Upper lobe of left lung (tissue), 6 donors: ENCODE data around the gene INPP5D. TPM values are rescaled to one million over a fixed set of nuclear protein-coding genes. Genes with fewer than 3 reads are reported as not detected.

Experiments used
- ATAC-seq, 2 donors: fragments of 200-7000 bp; cut with Tn5 transposase; one replicate each; pipeline ENCODE4 v1.9.1; 2022; ENCODE audit warnings: mild to moderate bottlenecking in 2 of 2, moderate library complexity in 2 of 2; ENCODE audit not compliant: low FRiP score in 2 of 2
- DNase-seq, 2 donors: peaks; one replicate each; pipeline ENCODE4 v3.0.0-alpha.2; 2019 to 2020
- H3K27ac ChIP-seq, 4 donors: fragments of 200-600 bp; sonication (generic); one replicate each; pipeline ENCODE4 v1.5.1; 2016 to 2019
- H3K27me3 ChIP-seq, 4 donors: fragments of 200-600 bp; sonication (generic); one replicate each; pipeline ENCODE4 v1.5.1; 2017 to 2019
- H3K36me3 ChIP-seq, 4 donors: fragments of 200-600 bp; sonication (generic); one replicate each; pipeline ENCODE4 v1.5.1; 2016 to 2019
- H3K4me1 ChIP-seq, 4 donors: fragments of 200-600 bp; sonication (generic); one replicate each; pipeline ENCODE4 v1.5.1; 2018 to 2019
- H3K4me3 ChIP-seq, 4 donors: fragments of 200-600 bp; sonication (generic); one replicate each; pipeline ENCODE4 v1.5.1; 2017 to 2019; ENCODE audit warnings: mild to moderate bottlenecking in 2 of 4, moderate library complexity in 1 of 4
- H3K9me3 ChIP-seq, 4 donors: fragments of 200-600 bp; sonication (generic); one replicate each; pipeline ENCODE4 v1.5.1; 2018 to 2019
- CTCF ChIP-seq, 6 experiments: fragments of 450-650 bp in 4 of 6; fragments of 200-600 bp in 2 of 6; sonication (generic) in 2 of 6; IDR thresholded peaks; one replicate each; pipeline ENCODE4 v1.5.1; 2016 to 2019; ENCODE audit warnings: antibody characterized with exemption in 6 of 6
- EP300 ChIP-seq, 4 donors: sonication (generic); formaldehyde crosslinking; IDR thresholded peaks; one replicate each; pipeline ENCODE4 v1.5.1; 2017; ENCODE audit warnings: antibody characterized with exemption in 4 of 4, control low read depth in 2 of 4
- POLR2A ChIP-seq, 4 donors: fragments of 450-650 bp; IDR thresholded peaks; one replicate each; pipeline ENCODE4 v1.5.1; 2016 to 2017; ENCODE audit warnings: antibody characterized with exemption in 4 of 4, mild to moderate bottlenecking in 2 of 4
- POLR2AphosphoS5 ChIP-seq, 2 donors: sonication (generic); formaldehyde crosslinking; IDR thresholded peaks; one replicate each; pipeline ENCODE4 v1.5.1; 2017; ENCODE audit warnings: antibody characterized with exemption in 2 of 2
- WGBS, 2 donors: methylation state at CpG; one replicate each; pipeline ENCODE4 v1.1.5; 2017 to 2018; 5-methylcytosine and 5-hydroxymethylcytosine counted together
- total RNA-seq, 6 donors: library from RNA; depleted of rRNA in 4 of 6; stranded (reverse); fragments of >200 nt in 4 of 6; gene quantifications; one replicate each; pipeline versions ENCODE4 v1.1.0 to v1.2.1, GENCODE V29; 2016 to 2021
- donor health status: DM: no; HTN: no; CAD: no; lungs with moderate emphysema.
- donor health status: DM: no; HTN: yes; CAD: no; lungs with severe emphysema.

INPP5D gene
- total RNA-seq, 6 donors from 2014 or later: 17.6 to 243 (median 31.7) TPM

- no peaks in the 10 kb centered on the region for H3K27me3 ChIP-seq
- H3K4me3 ChIP-seq: no peak overlapping the region
- peak overlapping the region; percentile 41 to 82 (median 72) for H3K27ac ChIP-seq
- peak; percentile 79 to 85 for DNase-seq
- peaks cover 0 to 43% (median 18%) of the 10 kb centered on the region in 4 donors for H3K36me3 ChIP-seq
- no peaks in the 10 kb centered on the region for H3K9me3 ChIP-seq
- WGBS, 2 donors: 22 to 23% methylated on average over 17 to 19 of the region's 19 CpGs
- peak; percentile 76 to 83 for ATAC-seq
- no peak for TF ChIP-seq CTCF (IDR thresholded peaks at IDR 0.05)
- no peak for TF ChIP-seq POLR2A (IDR thresholded peaks at IDR 0.05)
- TF ChIP-seq POLR2AphosphoS5 (IDR thresholded peaks at IDR 0.05): peak; percentile 29 to 35
- no peak for TF ChIP-seq EP300 (IDR thresholded peaks at IDR 0.05)
- peaks cover 7 to 26% (median 8%) of the 10 kb centered on the region in 4 donors for H3K4me1 ChIP-seq
Measured at GRCh38 chr2:233165895-233166661, 105.9 kb downstream of the INPP5D start.

GRCh38 chr2:233168445-233168844 is 108.3 kb downstream of the INPP5D start:
- WGBS, 2 donors: 88 to 91% methylated on average over 4 of the region's 4 CpGs
- H3K27ac ChIP-seq: no peak overlapping the region
- H3K4me3 ChIP-seq: no peak overlapping the region
- no peaks in the 10 kb centered on the region for H3K9me3 ChIP-seq
- H3K36me3 ChIP-seq: peaks cover 0 to 40% (median 25%) of the 10 kb centered on the region in 4 donors
- TF ChIP-seq POLR2AphosphoS5 (IDR thresholded peaks at IDR 0.05) (no peak), POLR2A (IDR thresholded peaks at IDR 0.05) (no peak), CTCF (IDR thresholded peaks at IDR 0.05) (no peak), EP300 (IDR thresholded peaks at IDR 0.05) (no peak)
- no peak for DNase-seq
- H3K4me1 ChIP-seq: peaks cover 7 to 26% (median 8%) of the 10 kb centered on the region in 4 donors
- no peak for ATAC-seq
- no peaks in the 10 kb centered on the region for H3K27me3 ChIP-seq

GRCh38 chr2:233168919-233169318 is 108.8 kb downstream of the INPP5D start:
- TF ChIP-seq POLR2A (IDR thresholded peaks at IDR 0.05): no peak
- no peak for TF ChIP-seq EP300 (IDR thresholded peaks at IDR 0.05)
- no peak for TF ChIP-seq POLR2AphosphoS5 (IDR thresholded peaks at IDR 0.05)
- no peak for TF ChIP-seq CTCF (IDR thresholded peaks at IDR 0.05)
- ATAC-seq (no peak), DNase-seq (peak in 1 of 2 donors; percentile 37)
- Histone ChIP-seq H3K9me3 (no peaks in the 10 kb centered on the region), H3K27ac (no peak overlapping the region), H3K4me1 (peaks cover 7 to 26% (median 8%) of the 10 kb centered on the region in 4 donors), H3K27me3 (no peaks in the 10 kb centered on the region), H3K4me3 (no peak overlapping the region), H3K36me3 (peaks cover 0 to 41% (median 25%) of the 10 kb centered on the region in 4 donors)
- 88 to 93% methylated on average over 11 of the region's 11 CpGs for WGBS, 2 donors

GRCh38 chr2:233171344-233171743 is 111.2 kb downstream of the INPP5D start:
- no peak overlapping the region for H3K4me3 ChIP-seq
- DNase-seq (no peak), ATAC-seq (no peak)
- no peaks in the 10 kb centered on the region for H3K27me3 ChIP-seq
- H3K36me3 ChIP-seq: peaks cover 0 to 38% (median 25%) of the 10 kb centered on the region in 4 donors
- H3K4me1 ChIP-seq: peaks cover under 1 to 6% (median under 1%) of the 10 kb centered on the region in 4 donors
- no peaks in the 10 kb centered on the region for H3K9me3 ChIP-seq
- H3K27ac ChIP-seq: no peak overlapping the region
- 98% methylated on average over 2 of the region's 2 CpGs for WGBS, 2 donors
- no peak for TF ChIP-seq POLR2AphosphoS5 (IDR thresholded peaks at IDR 0.05)
- no peak for TF ChIP-seq EP300 (IDR thresholded peaks at IDR 0.05)
- no peak for TF ChIP-seq POLR2A (IDR thresholded peaks at IDR 0.05)
- TF ChIP-seq CTCF (IDR thresholded peaks at IDR 0.05): no peak
